Hepatocyte (in vitro differentiated cells): ENCODE measurements around the gene CCDC183. TPM values are rescaled to one million over a fixed set of nuclear protein-coding genes. Genes with fewer than 3 reads are reported as not detected.

Experiments used
- DNase-seq: peaks from one replicate; pipeline ENCODE4 v3.0.0-alpha.2; 2016; ENCODE audit warnings: low spot score
- H2AFZ ChIP-seq: fragments of 200-600 bp; sonication (generic); 2 replicates; pipeline ENCODE4 v1.6.0; 2016; ENCODE audit warnings: antibody characterized with exemption, mild to moderate bottlenecking
- H3K27ac ChIP-seq: fragments of 200-600 bp; sonication (generic); 2 replicates; pipeline ENCODE4 v1.5.1; 2016; ENCODE audit warnings: mild to moderate bottlenecking
- H3K27me3 ChIP-seq: fragments of 200-600 bp; sonication (generic); 2 replicates; pipeline ENCODE4 v1.6.1; 2016
- H3K36me3 ChIP-seq: fragments of 200-600 bp; sonication (generic); replicated peaks from 2 replicates; pipeline ENCODE4 v1.5.1; 2016; ENCODE audit warnings: low read depth; ENCODE audit not compliant: insufficient read depth
- H3K4me1 ChIP-seq: fragments of 200-600 bp; sonication (generic); 2 replicates; pipeline ENCODE4 v1.5.1; 2016; ENCODE audit warnings: mild to moderate bottlenecking, moderate library complexity; ENCODE audit not compliant: insufficient read depth
- H3K4me2 ChIP-seq: fragments of 200-600 bp; sonication (generic); 2 replicates; pipeline ENCODE4 v1.6.0; 2016
- H3K4me3 ChIP-seq: fragments of 200-600 bp; sonication (generic); 2 replicates; pipeline ENCODE4 v1.5.1; 2016; ENCODE audit warnings: mild to moderate bottlenecking
- H3K79me2 ChIP-seq: fragments of 200-600 bp; sonication (generic); 2 replicates; pipeline ENCODE4 v1.6.0; 2017; ENCODE audit warnings: mild to moderate bottlenecking
- H3K9me2 ChIP-seq: fragments of 200-600 bp; sonication (generic); replicated peaks from 2 replicates; pipeline ENCODE4 v1.6.0; 2017; ENCODE audit warnings: mild to moderate bottlenecking; ENCODE audit not compliant: insufficient read depth
- H3K9me3 ChIP-seq: fragments of 200-600 bp; sonication (generic); 2 replicates; pipeline ENCODE4 v1.5.1; 2016; ENCODE audit warnings: low read depth, mild to moderate bottlenecking
- H4K20me1 ChIP-seq: fragments of 200-600 bp; sonication (generic); 2 replicates; pipeline ENCODE4 v1.6.0; 2016; ENCODE audit warnings: mild to moderate bottlenecking; ENCODE audit not compliant: insufficient read depth, poor library complexity, severe bottlenecking
- CTCF ChIP-seq: fragments of 200-600 bp; sonication (generic); IDR thresholded peaks from 2 replicates; pipeline ENCODE4 v1.5.1; 2016; ENCODE audit warnings: antibody characterized with exemption, mild to moderate bottlenecking; ENCODE audit not compliant: poor library complexity
- EZH2 ChIP-seq: fragments of 200-600 bp; sonication (generic); IDR thresholded peaks from 2 replicates; pipeline ENCODE4 v1.6.1; 2016; ENCODE audit warnings: antibody characterized with exemption, mild to moderate bottlenecking, borderline replicate concordance
- EZH2phosphoT487 ChIP-seq: fragments of 200-600 bp; sonication (generic); IDR thresholded peaks from one replicate; pipeline ENCODE4 v1.6.1; 2018; ENCODE audit warnings: antibody characterized with exemption, mild to moderate bottlenecking, low read depth, moderate library complexity; ENCODE audit not compliant: unreplicated experiment, severe bottlenecking
- WGBS: methylation state at CpG from one replicate; pipeline ENCODE4 v1.1.6; 2016; ENCODE audit warnings: low lambda C conversion rate; ENCODE audit errors: missing lambda C conversion rate; 5-methylcytosine and 5-hydroxymethylcytosine counted together
- polyA plus RNA-seq: library from polyadenylated mRNA; unstranded; fragments of >200 nt; fragmentation: Nextera tagmentation; extraction: Ambion mirVana; gene quantifications from 2 replicates; pipeline ENCODE4 v1.2.1, GENCODE V29; 2016
- total RNA-seq: library from RNA; depleted of rRNA; stranded (reverse); fragments of >200 nt; gene quantifications from 2 replicates; pipeline ENCODE4 v1.2.3, GENCODE V29; 2014

Gene CCDC183
- total and polyA plus RNA-seq, 2 experiments from 2014 or later, result 17.7 to 32.1 TPM

- TF ChIP-seq EZH2 (no peak), CTCF (no peak), EZH2phosphoT487 (no peak)
- no peaks in the 10 kb centered on the region for H3K9me2 ChIP-seq
- H3K4me3 ChIP-seq, result no peak overlapping the region
- H2AFZ ChIP-seq, result no peak overlapping the region
- no peak overlapping the region for H3K27ac ChIP-seq
- H3K4me2 ChIP-seq, result no peak overlapping the region
- H3K27me3 ChIP-seq, result no peaks in the 10 kb centered on the region
- WGBS, result 86% methylated on average over 7 of the region's 7 CpGs
- no peaks in the 10 kb centered on the region for H3K79me2 ChIP-seq
- H3K9me3 ChIP-seq, result no peaks in the 10 kb centered on the region
- H4K20me1 ChIP-seq, result no peaks in the 10 kb centered on the region
- DNase-seq, result no peak
- no peaks in the 10 kb centered on the region for H3K36me3 ChIP-seq
- peaks cover 16% of the 10 kb centered on the region for H3K4me1 ChIP-seq
These were observed 22.6 kb upstream of the CCDC183 start for GRCh38 chr9:136773386-136774044.

- 79% methylated on average over 12 of the region's 12 CpGs for WGBS
- H3K4me1 ChIP-seq, result peaks cover 16% of the 10 kb centered on the region
- no peak for TF ChIP-seq CTCF
- no peak for TF ChIP-seq EZH2
- no peak overlapping the region for H3K4me3 ChIP-seq
- DNase-seq, result no peak
- H3K79me2 ChIP-seq, result no peaks in the 10 kb centered on the region
- no peak overlapping the region for H2AFZ ChIP-seq
- H3K4me2 ChIP-seq, result no peak overlapping the region
- no peaks in the 10 kb centered on the region for H4K20me1 ChIP-seq
- no peak overlapping the region for H3K27ac ChIP-seq
- H3K36me3 ChIP-seq, result no peaks in the 10 kb centered on the region
- no peaks in the 10 kb centered on the region for H3K9me3 ChIP-seq
- no peaks in the 10 kb centered on the region for H3K9me2 ChIP-seq
- H3K27me3 ChIP-seq, result no peaks in the 10 kb centered on the region
These were observed 21.6 kb upstream of the CCDC183 start for GRCh38 chr9:136774416-136775045.

GRCh38 chr9:136775191-136775590 lies 20.9 kb upstream of the CCDC183 start:
- no peaks in the 10 kb centered on the region for H3K9me3 ChIP-seq
- H3K4me2 ChIP-seq, result no peak overlapping the region
- H3K4me1 ChIP-seq, result peaks cover 19% of the 10 kb centered on the region
- TF ChIP-seq EZH2phosphoT487, result no peak
- TF ChIP-seq EZH2, result no peak
- TF ChIP-seq CTCF, result no peak
- no peak overlapping the region for H3K4me3 ChIP-seq
- 59% methylated on average over 6 of the region's 6 CpGs for WGBS
- H3K36me3 ChIP-seq, result no peaks in the 10 kb centered on the region
- DNase-seq, result no peak
- no peaks in the 10 kb centered on the region for H3K9me2 ChIP-seq
- no peaks in the 10 kb centered on the region for H4K20me1 ChIP-seq
- no peaks in the 10 kb centered on the region for H3K79me2 ChIP-seq
- no peak overlapping the region for H3K27ac ChIP-seq
- H3K27me3 ChIP-seq, result no peaks in the 10 kb centered on the region
- no peak overlapping the region for H2AFZ ChIP-seq
